IMR-90 (cell line): ENCODE results near the gene SPAG16. TPM values are rescaled to one million over a fixed set of nuclear protein-coding genes. Genes with fewer than 3 reads are reported as not detected.

Source experiments
- ATAC-seq: fragments of 200-7000 bp; cut with Tn5 transposase; 2 replicates; pipeline ENCODE4 v1.9.1; 2020; ENCODE audit warnings: low read depth, mild to moderate bottlenecking, moderate library complexity
- BruUV-seq: library from RNA; stranded (reverse); fragments of 400-500 nt; replicated peaks from 2 replicates; lab custom pipeline; 2021; lab: Mats Ljungman, UMichigan
- CTCF ChIA-PET: fragments of 300-600 bp; formaldehyde crosslinking; extraction: SDS; loops from one replicate; lab custom pipeline; 2021; ENCODE audit warnings: antibody characterized with exemption; lab: Yijun Ruan, JAX
- POLR2A ChIA-PET: fragments of 300-600 bp; sonication (Branson Sonifier 250); formaldehyde crosslinking; loops from one replicate; lab custom pipeline; 2022; ENCODE audit warnings: antibody characterized with exemption; ENCODE audit not compliant: unreplicated experiment; lab: Charles Lee
- DNase-seq: peaks from one replicate; pipeline ENCODE4 v3.0.0; 2013
- H2AFZ ChIP-seq: replicated peaks from 2 replicates; pipeline ENCODE3; 2013; ENCODE audit warnings: low read length, mild to moderate bottlenecking; ENCODE audit not compliant: poor library complexity
- H2AK5ac ChIP-seq: 2 replicates; pipeline ENCODE4 v1.6.1; 2013; ENCODE audit warnings: low read depth, low read length, inconsistent platforms
- H2AK9ac ChIP-seq: replicated peaks from 2 replicates; pipeline ENCODE3; 2013; ENCODE audit warnings: mild to moderate bottlenecking, low read depth, low read length, moderate library complexity; ENCODE audit not compliant: poor library complexity
- H2BK120ac ChIP-seq: 2 replicates; pipeline ENCODE4 v1.6.1; 2013; ENCODE audit warnings: low read depth, low read length, inconsistent platforms
- H2BK15ac ChIP-seq: 3 replicates; pipeline ENCODE4 v1.6.1; 2013; ENCODE audit warnings: low read depth, low read length, inconsistent platforms
- H2BK20ac ChIP-seq: 2 replicates; pipeline ENCODE4 v1.6.1; 2013; ENCODE audit warnings: low read depth, mild to moderate bottlenecking, inconsistent platforms, low read length, moderate library complexity
- H2BK5ac ChIP-seq: 2 replicates; pipeline ENCODE4 v1.6.1; 2013; ENCODE audit warnings: mild to moderate bottlenecking, low read depth, low read length, inconsistent platforms; ENCODE audit not compliant: poor library complexity, severe bottlenecking
- H3K14ac ChIP-seq: replicated peaks from 2 replicates; pipeline ENCODE4 v1.6.1; 2013; ENCODE audit warnings: low read depth, low read length, inconsistent platforms
- H3K18ac ChIP-seq: 2 replicates; pipeline ENCODE4 v1.6.1; 2013; ENCODE audit warnings: low read depth, low read length, control low read depth
- H3K23ac ChIP-seq: 2 replicates; pipeline ENCODE4 v1.6.1; 2013; ENCODE audit warnings: low read depth, low read length, inconsistent platforms
- H3K27ac ChIP-seq: 2 replicates; pipeline ENCODE4 v1.5.1; 2013; ENCODE audit warnings: mild to moderate bottlenecking, control low read depth, low read length; ENCODE audit not compliant: insufficient read depth
- H3K27me3 ChIP-seq: 2 replicates; pipeline ENCODE4 v1.6.1; 2013; ENCODE audit warnings: low read length; ENCODE audit not compliant: control insufficient read depth, insufficient read depth
- H3K36me3 ChIP-seq: 2 replicates; pipeline ENCODE4 v1.6.1; 2013; ENCODE audit warnings: low read length, mixed read lengths; ENCODE audit not compliant: control insufficient read depth, insufficient read depth
- H3K4ac ChIP-seq: 2 replicates; pipeline ENCODE4 v1.6.1; 2013; ENCODE audit warnings: low read depth, low read length, inconsistent platforms
- H3K4me1 ChIP-seq: 2 replicates; pipeline ENCODE4 v1.6.1; 2013; ENCODE audit warnings: low read length, mixed read lengths; ENCODE audit not compliant: control insufficient read depth, insufficient read depth
- H3K4me2 ChIP-seq: 2 replicates; pipeline ENCODE4 v1.6.1; 2013; ENCODE audit warnings: low read depth, mild to moderate bottlenecking, control low read depth, low read length, moderate library complexity
- H3K4me3 ChIP-seq: 2 replicates; pipeline ENCODE4 v1.5.1; 2013; ENCODE audit warnings: low read depth, mild to moderate bottlenecking, control low read depth, low read length, moderate library complexity; ENCODE audit not compliant: insufficient read depth
- H3K56ac ChIP-seq: 2 replicates; pipeline ENCODE4 v1.6.1; 2013; ENCODE audit warnings: low read length, inconsistent platforms; ENCODE audit not compliant: insufficient read depth; ENCODE audit errors: extremely low read depth
- H3K79me1 ChIP-seq, 2 experiments: 2 replicates each; pipeline ENCODE4 v1.6.1; 2013; ENCODE audit warnings: low read length in 2 of 2, inconsistent platforms in 1 of 2, low read depth in 1 of 2
- H3K9ac ChIP-seq: 2 replicates; pipeline ENCODE4 v1.6.1; 2013; ENCODE audit warnings: low read depth, low read length, control low read depth
- H3K9me1 ChIP-seq: 2 replicates; pipeline ENCODE4 v1.6.1; 2013; ENCODE audit warnings: low read length, inconsistent platforms; ENCODE audit not compliant: insufficient read depth
- H3K9me3 ChIP-seq: 2 replicates; pipeline ENCODE4 v1.6.1; 2013; ENCODE audit warnings: low read length; ENCODE audit not compliant: control insufficient read depth, insufficient read depth
- H4K20me1 ChIP-seq: 2 replicates; pipeline ENCODE4 v1.6.1; 2013; ENCODE audit warnings: low read length, inconsistent platforms; ENCODE audit not compliant: insufficient read depth
- H4K5ac ChIP-seq: 2 replicates; pipeline ENCODE4 v1.6.1; 2013; ENCODE audit warnings: mild to moderate bottlenecking, low read depth, low read length, control low read depth
- H4K8ac ChIP-seq, 2 experiments: 2 replicates each; pipeline ENCODE4 v1.6.1; 2013; ENCODE audit warnings: low read depth in 2 of 2, low read length in 2 of 2, control low read depth in 1 of 2, inconsistent platforms in 1 of 2
- H4K91ac ChIP-seq: 2 replicates; pipeline ENCODE4 v1.6.1; 2013; ENCODE audit warnings: low read depth, low read length, inconsistent platforms; ENCODE audit not compliant: insufficient read depth
- CEBPB ChIP-seq: IDR thresholded peaks from 2 replicates; pipeline ENCODE4 v1.6.1; 2012; ENCODE audit warnings: low read depth, low read length, improper control_type of control experiment
- CTCF ChIP-seq: conservative IDR thresholded peaks from 2 replicates; pipeline ENCODE4 v1.5.1; 2012; ENCODE audit warnings: mild to moderate bottlenecking, low read depth, low read length, improper control_type of control experiment
- ELK1 ChIP-seq: fragments of 150-350 bp; IDR thresholded peaks from 2 replicates; pipeline ENCODE4 v1.6.1; 2016; ENCODE audit warnings: low read depth, mild to moderate bottlenecking, low read length, moderate library complexity, borderline replicate concordance
- MAFK ChIP-seq: IDR thresholded peaks from 2 replicates; pipeline ENCODE4 v1.6.1; 2012; ENCODE audit warnings: low read depth, low read length, improper control_type of control experiment
- MAZ ChIP-seq: IDR thresholded peaks from 2 replicates; pipeline ENCODE4 v1.6.1; 2012; ENCODE audit warnings: low read depth, mild to moderate bottlenecking, low read length, improper control_type of control experiment, moderate library complexity, borderline replicate concordance
- MXI1 ChIP-seq: IDR thresholded peaks from 2 replicates; pipeline ENCODE4 v1.6.1; 2012; ENCODE audit warnings: low read depth, mild to moderate bottlenecking, low read length, moderate library complexity, borderline replicate concordance
- POLR2A ChIP-seq: IDR thresholded peaks from 2 replicates; pipeline ENCODE4 v1.6.1; 2012; ENCODE audit warnings: mild to moderate bottlenecking, low read depth, low read length
- RAD21 ChIP-seq: IDR thresholded peaks from 2 replicates; pipeline ENCODE4 v1.6.1; 2012; ENCODE audit warnings: low read length, improper control_type of control experiment
- RCOR1 ChIP-seq: IDR thresholded peaks from 2 replicates; pipeline ENCODE4 v1.6.1; 2012; ENCODE audit warnings: mild to moderate bottlenecking, low read length, improper control_type of control experiment; ENCODE audit not compliant: insufficient replicate concordance
- SMC3 ChIP-seq: fragments of 150-350 bp; IDR thresholded peaks from 2 replicates; pipeline ENCODE4 v1.6.1; 2016; ENCODE audit warnings: low read depth, mild to moderate bottlenecking, antibody characterized with exemption, low read length, moderate library complexity
- USF2 ChIP-seq: fragments of 150-350 bp; IDR thresholded peaks from 2 replicates; pipeline ENCODE4 v1.6.1; 2017; ENCODE audit warnings: mild to moderate bottlenecking, antibody characterized with exemption, low read length, low read depth
- WGBS, 2 experiments: methylation state at CpG; one replicate each; pipeline versions ENCODE4 v1.1.5 to v1.1.7; 2013; ENCODE audit warnings: missing lambda C conversion rate in 2 of 2; ENCODE audit not compliant: insufficient read length in 1 of 2; ENCODE audit errors: extremely low coverage in 2 of 2; 5-methylcytosine and 5-hydroxymethylcytosine counted together
- dilution Hi-C: fragments of 300-500 bp; cut with HindIII; formaldehyde crosslinking; loops from one replicate; pipeline ENCODE4 v1.14.3; 2018; ENCODE audit warnings: low sequenced_read_pairs; ENCODE audit not compliant: unreplicated experiment
- in situ Hi-C: fragments of 300-500 bp; cut with MboI; formaldehyde crosslinking; loops from 3 replicates; pipeline ENCODE4 v1.14.3; 2019; ENCODE audit warnings: low sequenced_read_pairs, inconsistent platforms, mixed read lengths
- intact Hi-C: fragments of 100-400 bp; cut with micrococcal nuclease; formaldehyde crosslinking; loops from 2 replicates; pipeline ENCODE4 v1.10.0; 2022
- polyA plus RNA-seq, 3 experiments: library from polyadenylated mRNA; depleted of rRNA; stranded (reverse); fragments of >200 nt; gene quantifications; 2 replicates each; pipeline ENCODE4 v1.2.3, GENCODE V29; 2012; ENCODE audit warnings: low replicate concordance in 1 of 3
- total RNA-seq: library from RNA; depleted of rRNA; stranded (reverse); fragments of >200 nt; gene quantifications from 2 replicates; pipeline ENCODE4 v1.2.3, GENCODE V29; 2012

Gene SPAG16
- total and polyA plus RNA-seq, 2 of the 4 experiments (the other 2 are of a cell fraction) = 7.3 to 13.5 TPM

GRCh38 chr2:214180071-214180470 is 895.8 kb downstream of the SPAG16 start:
- Histone ChIP-seq H3K18ac (no peak overlapping the region), H4K20me1 (no peaks in the 10 kb centered on the region), H3K27ac (no peak overlapping the region), H3K4me2 (no peak overlapping the region), H3K4ac (no peak overlapping the region), H2BK15ac (no peak overlapping the region), H4K5ac (no peak overlapping the region), H3K23ac (no peak overlapping the region), H2AK9ac (no peak overlapping the region), H3K27me3 (no peaks in the 10 kb centered on the region), H2AK5ac (no peak overlapping the region), H3K56ac (no peak overlapping the region), H3K9me3 (no peaks in the 10 kb centered on the region), H2AFZ (no peak overlapping the region), H3K4me3 (no peak overlapping the region), H2BK20ac (no peak overlapping the region), H3K14ac (no peak overlapping the region), H3K36me3 (no peaks in the 10 kb centered on the region), H4K8ac (no peak overlapping the region), H3K9me1 (no peaks in the 10 kb centered on the region), H3K4me1 (no peaks in the 10 kb centered on the region), H3K9ac (no peak overlapping the region), H2BK120ac (no peak overlapping the region), H4K91ac (no peak overlapping the region), H2BK5ac (no peak overlapping the region), H3K79me1 (no peaks in the 10 kb centered on the region)
- dilution Hi-C loops = no loop called here
- in situ Hi-C loops = no loop called here
- ChIA-PET CTCF (no interaction called here), POLR2A (no interaction called here)
- intact Hi-C loops = no loop called here
- no peak for DNase-seq
- no peak for ATAC-seq
- no TSS peak for BruUV-seq
- TF ChIP-seq MXI1 = no peak
- no peak for TF ChIP-seq CTCF
- TF ChIP-seq MAFK = no peak
- TF ChIP-seq USF2 = no peak
- no peak for TF ChIP-seq RAD21
- no peak for TF ChIP-seq CEBPB
- no peak for TF ChIP-seq MAZ
- TF ChIP-seq SMC3 = no peak
- no peak for TF ChIP-seq RCOR1
- no peak for TF ChIP-seq ELK1
- no peak for TF ChIP-seq POLR2A
- WGBS, 2 experiments = no CpG with 5 or more reads among the region's 1 CpG
